22Rv1 (cell line): ENCODE results near the gene DRC1.

Experiments
- CTCF ChIP-seq: fragments of 450-650 bp; IDR thresholded peaks from 2 replicates; pipeline ENCODE4 v1.5.1; 2017; ENCODE audit warnings: mild to moderate bottlenecking
- ZFX ChIP-seq: fragments of 450-650 bp; IDR thresholded peaks from 2 replicates; pipeline ENCODE4 v1.6.1; 2017; ENCODE audit warnings: antibody characterized with exemption, borderline replicate concordance

- TF ChIP-seq CTCF: no peak
- TF ChIP-seq ZFX: no peak
Observed at GRCh38 chr2:26475037-26475436, 73.3 kb downstream of the DRC1 start.
